ENCODE measurements around the gene RGMB.

GRCh38 chr5:98757978-98758377 is 15.5 kb upstream of the RGMB start:
- TF ChIP-seq CTCF (IDR thresholded peaks at IDR 0.05), result no peak
- TF ChIP-seq POLR2A (IDR thresholded peaks at IDR 0.05), result no peak
